Kasumi-1 (cell line): ENCODE data around the gene SIGLEC1.

ENCODE experiments used
- DNase-seq, 2 experiments: peaks; one replicate each; lab custom pipeline; 2025; lab: John Stamatoyannopoulos, UW

The SIGLEC1 gene

GRCh38 chr20:3712279-3712873 lies at the start of gene SIGLEC1:
TSS of gene SIGLEC1 (minus strand) at chr20:3712600. CDS start at chr20:3707128, 5,472 bp downstream.
- DNase-seq: peak; percentile 72 to 77

- DNase-seq: no peak
Observed at GRCh38 chr20:3760655-3761348, 48.4 kb upstream of the SIGLEC1 start.

DNA sequence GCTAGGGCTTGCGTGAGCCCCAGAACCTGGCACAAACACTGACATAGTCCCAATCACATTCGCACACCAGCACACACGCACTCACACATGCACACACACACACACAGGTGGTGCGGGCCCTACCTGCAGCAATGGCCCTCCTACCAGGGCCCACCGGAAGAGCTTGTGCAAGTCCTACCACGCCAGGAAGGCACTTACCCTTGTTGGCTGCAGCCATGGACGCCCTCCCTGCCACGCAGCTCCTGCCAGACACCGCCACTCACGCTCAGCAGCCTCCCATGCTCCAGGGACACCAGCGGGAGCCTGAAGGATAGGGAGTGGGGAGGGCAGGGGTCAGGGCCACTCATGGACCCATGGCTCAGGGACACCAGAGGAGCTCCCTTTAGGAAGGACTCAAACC lies 47.5 kb upstream of the SIGLEC1 start:
- DNase-seq: no peak

- DNase-seq: no peak
Observed at GRCh38 chr20:3759316-3759823, 47.0 kb upstream of the SIGLEC1 start.

DNA sequence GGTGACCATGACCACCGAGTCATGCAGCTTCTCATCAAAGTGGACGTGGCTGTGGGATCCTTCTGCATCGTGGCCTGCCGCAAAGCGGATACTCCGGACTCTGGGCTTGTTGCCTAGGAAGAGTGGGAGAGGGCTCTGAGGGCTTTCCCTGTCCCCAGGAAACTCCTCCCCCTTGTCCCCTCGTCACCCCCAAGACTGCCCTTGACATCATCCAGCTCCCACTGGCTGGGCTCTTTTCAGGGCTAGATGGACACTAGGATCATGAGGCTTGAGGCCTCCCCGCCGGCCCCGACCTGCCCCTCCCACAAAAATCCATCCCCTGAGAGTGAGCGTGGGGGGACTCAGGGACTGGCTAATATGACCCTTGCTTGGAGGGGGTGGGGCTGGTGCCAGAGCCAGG lies 46.2 kb upstream of the SIGLEC1 start:
- DNase-seq: no peak

DNA sequence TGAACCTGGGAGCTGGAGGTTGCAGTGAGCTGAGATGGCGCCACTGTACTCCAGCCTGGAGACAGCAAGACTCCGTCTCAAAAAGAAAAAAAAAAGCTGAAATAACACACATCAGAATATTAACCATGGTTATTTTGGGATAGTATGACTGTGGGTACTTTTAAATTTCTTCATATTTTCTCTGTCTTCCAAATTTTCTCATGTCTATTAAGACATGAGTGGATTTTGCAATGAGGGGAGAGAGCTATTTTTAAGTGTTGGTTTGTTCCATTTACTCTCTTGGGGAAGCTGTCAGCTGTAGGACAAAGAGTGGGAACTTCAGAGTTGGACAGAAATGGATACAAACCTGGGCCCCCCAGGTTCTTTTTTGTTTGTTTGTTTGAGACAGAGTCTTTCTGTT lies 44.9 kb upstream of the SIGLEC1 start:
- DNase-seq: no peak

GRCh38 chr20:3755814-3756480 lies 43.5 kb upstream of the SIGLEC1 start:
- DNase-seq: no peak

GRCh38 chr20:3755269-3755668 lies 42.9 kb upstream of the SIGLEC1 start:
- no peak for DNase-seq

GRCh38 chr20:3754276-3754630 lies 41.9 kb upstream of the SIGLEC1 start:
- no peak for DNase-seq

DNA sequence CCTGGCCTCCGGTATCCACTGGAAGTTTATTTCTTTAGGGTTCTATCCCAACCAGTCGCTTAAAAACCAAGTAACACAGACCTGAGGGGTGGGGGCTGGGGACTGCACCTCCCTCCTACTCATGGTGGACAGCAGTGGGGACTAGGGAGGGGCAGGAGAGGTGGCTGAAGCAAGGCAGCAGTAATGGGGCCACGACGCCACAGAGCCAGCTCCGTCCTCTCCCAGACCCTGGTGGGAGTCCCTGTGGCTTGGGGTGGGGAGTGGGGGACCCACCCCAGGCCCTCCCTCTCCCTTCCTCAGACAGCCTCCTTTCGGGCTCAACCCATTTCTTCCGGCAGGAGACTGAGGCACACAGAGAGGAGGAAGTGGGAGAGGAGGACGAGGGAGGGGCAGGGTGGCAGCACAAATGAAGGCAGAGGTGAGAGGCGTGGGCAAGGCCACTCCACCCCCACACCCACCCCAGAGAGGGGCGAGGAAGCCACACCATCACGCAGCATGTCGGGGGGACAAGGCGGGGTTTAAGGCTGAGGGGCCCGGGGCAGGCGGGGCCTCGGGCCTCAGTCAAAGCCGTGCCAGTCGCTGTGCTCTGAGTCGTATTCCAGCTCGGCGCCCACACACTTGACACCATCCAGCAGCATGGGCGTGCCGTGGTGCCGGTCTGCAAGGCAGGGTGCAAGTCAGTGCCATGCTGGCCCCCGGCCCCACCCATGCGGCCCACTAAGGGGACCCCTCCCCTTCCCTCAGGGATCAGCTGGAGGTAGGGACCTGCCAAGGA lies 41.3 kb upstream of the SIGLEC1 start:
- DNase-seq: no peak

DNA sequence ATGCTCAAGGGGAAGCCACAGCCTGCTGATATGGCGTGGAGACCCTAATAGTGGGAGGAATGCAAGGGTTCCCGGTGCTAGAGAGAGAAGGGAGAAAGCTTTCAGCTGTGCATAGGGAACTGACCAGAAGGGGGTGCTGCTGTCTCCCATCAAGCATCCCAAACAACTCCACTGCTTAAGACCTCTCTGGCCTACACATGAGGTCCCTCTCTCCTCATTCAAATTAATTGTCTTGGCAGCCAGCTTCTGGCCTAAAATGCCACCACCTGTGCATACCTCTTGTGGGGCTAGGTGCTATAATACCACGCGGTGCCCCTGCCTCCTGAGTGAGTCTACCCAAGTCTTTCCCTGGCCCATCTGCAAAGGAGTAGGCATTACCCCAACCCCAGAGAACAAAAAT lies 40.7 kb upstream of the SIGLEC1 start:
- peak; percentile 71 to 90 for DNase-seq

GRCh38 chr20:3752386-3752759 lies 40.0 kb upstream of the SIGLEC1 start:
- DNase-seq: no peak

DNA sequence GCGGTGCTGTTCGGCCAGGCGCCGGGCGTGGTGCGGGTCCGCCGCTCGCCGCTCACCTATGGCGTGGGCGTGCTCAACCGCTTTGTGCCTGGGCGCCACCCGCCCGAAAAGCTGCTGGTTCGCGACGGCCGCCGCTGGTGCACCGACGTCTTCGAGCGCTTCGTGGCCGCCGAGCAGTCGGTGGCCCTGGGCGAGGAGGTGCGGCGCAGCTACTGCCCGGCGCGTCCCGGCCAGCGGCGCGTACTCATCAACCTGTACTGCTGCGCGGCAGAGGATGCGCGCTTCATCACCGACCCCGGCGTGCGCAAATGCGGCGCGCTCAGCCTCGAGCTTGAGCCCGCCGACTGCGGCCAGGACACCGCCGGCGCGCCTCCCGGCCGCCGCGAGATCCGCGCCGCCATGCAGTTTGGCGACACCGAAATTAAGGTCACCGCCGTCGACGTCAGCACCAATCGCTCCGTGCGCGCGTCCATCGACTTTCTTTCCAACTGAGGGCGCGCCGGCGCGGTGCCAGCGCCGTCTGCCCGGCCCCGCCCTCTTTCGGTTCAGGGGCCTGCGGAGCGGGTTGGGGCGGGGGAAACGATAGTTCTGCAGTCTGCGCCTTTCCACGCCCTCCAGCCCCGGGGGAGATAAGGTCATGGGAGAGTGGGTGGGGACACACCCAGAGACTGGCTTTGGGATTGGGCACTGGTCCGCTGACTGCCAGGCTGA lies 39.4 kb upstream of the SIGLEC1 start:
- DNase-seq: no peak

DNA sequence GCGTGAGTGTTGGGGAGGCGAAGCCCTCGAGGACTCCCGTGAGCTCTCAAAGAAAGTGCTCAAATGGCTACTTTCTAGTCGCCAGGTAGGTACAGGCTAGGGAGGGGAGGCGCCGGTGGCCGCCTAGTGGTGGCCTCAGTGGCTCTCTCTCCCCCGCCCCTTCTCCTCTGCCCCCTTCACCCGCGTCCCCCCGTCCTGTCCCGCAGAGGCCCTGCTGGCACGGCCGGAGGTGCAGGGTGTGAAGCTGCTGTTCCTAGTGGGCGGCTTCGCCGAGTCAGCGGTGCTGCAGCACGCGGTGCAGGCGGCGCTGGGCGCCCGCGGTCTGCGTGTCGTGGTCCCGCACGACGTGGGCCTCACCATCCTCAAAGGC lies 38.9 kb upstream of the SIGLEC1 start:
- no peak for DNase-seq

GRCh38 chr20:3749689-3750531 lies 37.5 kb upstream of the SIGLEC1 start:
- no peak for DNase-seq

DNA sequence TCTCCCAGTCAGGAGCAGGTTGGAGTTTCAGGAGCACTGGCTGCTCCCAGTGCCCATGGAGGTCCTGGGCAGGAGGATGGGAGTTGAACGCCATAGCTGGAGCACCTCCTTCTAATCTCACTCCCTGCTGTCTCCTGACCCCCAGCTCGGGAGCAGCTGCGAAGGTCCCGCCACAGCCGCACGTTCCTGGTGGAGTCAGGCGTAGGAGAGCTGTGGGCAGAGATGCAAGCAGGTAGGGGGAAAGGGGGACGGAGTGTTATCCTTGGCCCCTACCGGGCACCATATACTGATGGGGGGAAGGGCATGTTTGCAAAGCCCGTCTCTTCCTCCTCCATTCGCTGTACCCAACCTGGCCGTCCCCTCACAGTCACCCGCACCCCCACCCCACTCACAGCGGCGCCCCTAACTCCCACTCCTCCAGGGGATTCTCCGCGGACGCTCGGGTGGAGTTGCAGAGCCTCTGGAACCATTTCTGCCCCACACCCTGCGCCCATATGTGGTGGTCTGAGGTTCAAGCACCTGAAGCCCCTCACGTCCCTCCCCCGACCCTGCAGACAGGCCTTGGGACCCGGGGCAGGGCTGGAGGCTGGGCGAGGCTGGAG lies 36.8 kb upstream of the SIGLEC1 start:
- no peak for DNase-seq

DNA sequence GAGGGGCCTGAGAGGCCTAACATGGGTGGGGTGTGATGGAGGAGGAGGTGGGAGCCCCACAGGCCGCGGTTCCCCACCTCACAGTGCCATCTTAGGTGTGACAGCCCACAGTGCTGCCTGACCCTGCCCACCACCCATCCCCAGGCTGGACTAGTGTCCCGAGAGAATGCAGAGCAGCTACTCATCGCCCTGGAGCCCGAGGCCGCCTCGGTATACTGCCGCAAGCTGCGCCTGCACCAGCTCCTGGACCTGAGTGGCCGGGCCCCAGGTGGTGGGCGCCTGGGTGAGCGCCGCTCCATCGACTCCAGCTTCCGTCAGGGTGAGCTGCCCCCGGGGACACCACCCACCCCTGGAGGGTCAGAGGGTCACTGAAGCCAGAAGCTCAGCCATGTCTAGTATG lies 35.7 kb upstream of the SIGLEC1 start:
- DNase-seq: no peak

DNA sequence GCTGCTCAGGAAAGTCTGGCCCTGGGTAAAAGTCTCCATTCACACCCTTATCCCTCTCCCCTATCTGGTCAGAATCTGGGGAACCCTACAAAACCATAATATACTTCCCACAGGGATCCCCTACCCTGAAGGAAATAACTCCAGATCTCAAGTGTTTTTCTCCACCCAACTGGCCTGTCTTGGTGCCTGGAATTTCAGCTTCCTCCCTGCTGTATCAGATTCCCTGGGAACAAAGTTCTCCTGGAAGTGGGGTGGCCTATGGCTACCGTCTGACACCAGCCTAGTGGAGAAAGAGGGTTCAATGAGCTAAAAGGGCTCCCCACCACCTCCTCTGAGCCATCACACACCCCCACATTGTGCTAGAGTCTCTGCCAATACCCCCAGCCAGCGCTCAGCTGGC lies 35.1 kb upstream of the SIGLEC1 start:
- no peak for DNase-seq

DNA sequence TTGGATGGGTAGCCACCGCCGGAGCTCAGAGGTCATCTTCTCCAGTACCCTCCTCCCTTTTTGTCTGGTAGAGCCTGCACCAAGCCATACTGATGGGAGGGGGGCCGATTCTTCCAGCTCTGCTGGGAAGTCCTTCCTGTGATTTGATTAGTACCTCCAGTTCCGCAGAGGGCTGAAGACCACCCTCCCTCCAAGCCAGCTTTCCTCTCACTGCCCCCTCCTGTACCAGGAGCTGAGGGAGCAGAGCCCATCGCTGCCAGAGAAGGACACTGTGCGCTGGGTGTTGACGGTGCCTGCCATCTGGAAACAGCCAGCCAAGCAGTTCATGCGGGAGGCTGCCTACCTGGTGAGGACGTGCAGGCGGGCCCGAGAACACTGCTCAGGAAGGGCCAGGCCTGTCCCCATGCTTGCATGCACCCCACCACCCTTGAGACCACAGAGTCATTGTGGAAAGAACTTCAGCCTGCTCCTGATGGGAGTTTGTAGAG lies 33.3 kb upstream of the SIGLEC1 start:
- no peak for DNase-seq
